DMS79 (cell line): ENCODE data around the gene SSBP2.
"Not testable (repeated sequence)": the region's sequence is repeated elsewhere in the genome, so short reads cannot be mapped to it uniquely, and the experiment has no call there.

Source experiments
- DNase-seq: peaks from one replicate; lab custom pipeline; 2025; lab: John Stamatoyannopoulos, UW

Gene SSBP2

GRCh38 chr5:81728301-81728700 is 22.6 kb downstream of the SSBP2 start:
- no peak for DNase-seq

GRCh38 chr5:81726297-81726696 is 24.6 kb downstream of the SSBP2 start:
- DNase-seq = no peak

- no peak for DNase-seq
Measured at GRCh38 chr5:81724571-81724970, 26.3 kb downstream of the SSBP2 start.

GRCh38 chr5:81724108-81724507 is 26.8 kb downstream of the SSBP2 start:
- DNase-seq = no peak

- no peak for DNase-seq
Measured at GRCh38 chr5:81721049-81721448, 29.8 kb downstream of the SSBP2 start.

- no peak for DNase-seq
Measured at GRCh38 chr5:81719743-81720345, 31.1 kb downstream of the SSBP2 start.

GRCh38 chr5:81718300-81718699 is 32.6 kb downstream of the SSBP2 start:
- no peak for DNase-seq

GRCh38 chr5:81717860-81718259 is 33.0 kb downstream of the SSBP2 start:
- DNase-seq = no peak

GRCh38 chr5:81717226-81717625 is 33.7 kb downstream of the SSBP2 start:
- no peak for DNase-seq

DNA sequence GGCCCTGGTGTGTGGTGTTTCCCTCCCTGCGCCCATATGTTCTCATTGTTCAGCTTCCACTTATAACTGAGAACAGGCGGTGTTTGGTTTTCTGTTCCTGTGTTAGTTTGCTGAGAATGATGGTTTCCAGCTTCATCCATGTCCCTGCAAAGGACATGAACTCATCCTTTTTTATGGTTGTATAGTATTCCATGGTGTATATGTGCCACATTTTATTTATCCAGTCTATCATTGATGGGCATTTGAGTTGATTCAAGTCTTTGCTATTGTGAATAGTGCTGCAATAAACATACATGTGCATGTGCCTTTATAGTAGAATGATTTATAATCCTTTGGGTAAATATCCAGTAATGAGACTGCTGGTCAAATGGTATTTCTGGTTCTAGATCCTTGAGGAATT is 36.8 kb downstream of the SSBP2 start:
- DNase-seq = not testable (repeated sequence)

DNA sequence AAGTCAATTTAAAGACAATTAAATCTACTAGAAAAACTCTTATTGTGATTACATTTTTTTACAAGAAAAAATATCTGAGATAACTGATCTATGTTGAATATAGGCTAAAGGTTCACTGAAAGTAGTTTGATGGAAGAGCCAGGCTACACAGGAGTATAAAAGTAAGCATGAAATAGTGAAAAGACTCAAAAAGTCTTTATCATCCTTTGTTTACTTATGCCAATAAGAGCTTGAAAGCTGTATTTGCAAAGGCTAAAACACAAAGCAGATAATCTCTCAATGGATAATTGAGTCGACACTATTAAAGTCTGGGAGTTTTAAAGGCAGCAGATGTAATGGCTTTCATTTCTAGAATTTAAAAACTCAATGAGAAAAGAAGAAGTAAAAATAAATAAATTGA is 42.0 kb downstream of the SSBP2 start:
- no peak for DNase-seq

DNA sequence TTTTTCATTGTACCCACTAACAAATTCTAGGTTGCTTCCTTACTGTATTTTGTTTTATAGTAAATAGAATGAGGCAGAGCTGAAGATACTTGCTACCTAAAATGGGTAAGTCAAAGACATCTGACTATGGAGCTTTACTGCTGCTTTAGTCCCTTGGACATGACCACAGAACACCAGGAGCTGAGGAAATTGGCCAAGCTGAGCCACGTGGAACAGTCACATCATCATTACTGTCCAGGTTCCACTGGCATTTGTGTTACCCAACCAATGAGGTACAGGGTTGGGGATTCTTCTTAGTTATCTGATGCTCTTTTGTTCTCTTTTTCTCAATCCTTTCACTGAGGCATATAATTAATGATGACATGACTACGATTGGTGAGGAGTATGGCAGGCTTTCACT is 47.1 kb downstream of the SSBP2 start:
- DNase-seq = no peak

GRCh38 chr5:81700166-81700565 is 50.7 kb downstream of the SSBP2 start:
- no peak for DNase-seq

GRCh38 chr5:81698813-81699212 is 52.1 kb downstream of the SSBP2 start:
- no peak for DNase-seq

DNA sequence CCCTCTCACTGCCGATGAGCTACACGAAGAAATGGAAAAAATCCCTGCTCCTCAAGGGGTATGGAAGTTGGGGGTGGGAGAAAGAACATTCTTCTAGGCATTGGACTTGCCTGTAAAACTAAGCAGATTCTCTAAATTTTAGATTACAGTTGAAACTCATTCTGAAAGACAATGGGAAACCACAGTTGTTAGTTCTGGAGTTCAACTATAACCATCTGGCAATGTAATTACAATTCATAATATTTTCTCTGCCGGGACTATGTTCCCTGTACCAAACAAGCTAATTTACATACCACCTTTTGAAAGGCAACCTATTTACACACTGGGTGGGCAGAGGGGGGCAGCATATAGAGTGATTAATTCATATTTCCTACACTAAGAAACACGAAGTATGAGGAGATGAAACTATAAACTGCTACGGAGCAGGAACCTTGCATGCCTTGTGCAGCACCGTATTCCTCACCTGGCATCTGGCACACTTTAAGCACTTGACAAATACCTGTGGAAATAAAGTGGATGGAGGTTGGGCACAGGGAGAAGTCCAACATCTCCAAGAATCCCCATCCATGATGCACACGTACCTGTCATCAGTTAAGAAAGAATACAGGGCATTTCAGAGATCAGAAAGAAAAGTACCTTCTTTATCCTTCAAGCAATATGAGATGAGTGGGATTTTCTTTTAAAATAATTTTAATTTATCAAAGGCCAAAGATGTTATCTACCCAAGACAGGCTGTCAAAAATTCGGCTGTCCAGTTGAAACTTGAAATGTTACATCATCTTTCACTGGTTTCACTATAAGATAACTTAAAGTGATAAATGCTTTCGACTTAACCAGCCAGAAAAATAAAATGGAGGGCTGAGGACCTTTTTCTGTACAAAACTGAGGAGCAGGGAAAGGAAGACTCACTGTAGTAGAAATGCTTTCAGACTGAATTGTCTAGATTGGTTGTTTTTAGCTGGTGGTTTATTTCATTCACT is 54.2 kb downstream of the SSBP2 start:
- DNase-seq = no peak

GRCh38 chr5:81694726-81695125 is 56.2 kb downstream of the SSBP2 start:
- no peak for DNase-seq

- no peak for DNase-seq
Measured at GRCh38 chr5:81688215-81688614, 62.7 kb downstream of the SSBP2 start.

GRCh38 chr5:81687292-81687691 is 63.6 kb downstream of the SSBP2 start:
- DNase-seq = no peak

GRCh38 chr5:81685471-81685870 is 65.4 kb downstream of the SSBP2 start:
- no peak for DNase-seq

DNA sequence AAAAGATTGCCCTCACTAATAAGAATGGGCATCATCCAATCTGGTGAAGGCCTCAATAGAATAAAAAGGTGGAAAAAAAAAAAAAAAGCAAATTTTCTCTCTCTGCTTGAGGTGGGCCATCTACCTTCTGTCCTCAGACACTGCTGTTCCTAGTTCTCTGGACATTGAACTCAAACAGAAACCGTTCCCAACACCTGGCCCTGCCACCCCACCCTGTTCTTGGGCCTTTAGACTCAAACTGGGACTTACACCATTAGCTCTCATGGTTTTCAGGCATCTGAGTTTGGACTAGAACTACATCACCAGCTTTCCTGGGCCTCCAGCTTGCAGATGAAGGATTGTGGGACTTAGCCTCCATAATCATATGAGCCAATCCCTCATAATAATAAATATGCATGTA is 71.0 kb downstream of the SSBP2 start:
- no peak for DNase-seq

GRCh38 chr5:81675420-81675819 is 75.5 kb downstream of the SSBP2 start:
- no peak for DNase-seq

DNA sequence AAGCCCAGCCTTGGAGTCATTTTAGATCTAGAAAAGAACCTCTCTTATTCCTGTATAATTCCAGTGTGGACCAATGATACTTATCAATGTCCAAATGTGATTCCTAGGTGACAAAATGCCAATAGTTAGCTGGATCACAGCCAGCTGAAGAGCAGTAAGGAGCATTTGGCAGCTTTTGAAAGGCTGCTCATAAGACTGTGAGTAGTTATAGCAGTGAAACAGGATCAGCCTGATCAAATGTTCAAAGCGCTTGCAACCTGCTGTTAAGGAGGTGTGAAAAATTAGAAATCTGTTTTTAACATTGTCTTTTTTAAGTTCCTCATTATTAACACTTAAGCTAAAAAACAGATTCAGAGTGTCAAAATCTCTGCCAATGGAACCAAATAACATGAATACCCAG is 85.1 kb downstream of the SSBP2 start:
- DNase-seq = no peak

DNA sequence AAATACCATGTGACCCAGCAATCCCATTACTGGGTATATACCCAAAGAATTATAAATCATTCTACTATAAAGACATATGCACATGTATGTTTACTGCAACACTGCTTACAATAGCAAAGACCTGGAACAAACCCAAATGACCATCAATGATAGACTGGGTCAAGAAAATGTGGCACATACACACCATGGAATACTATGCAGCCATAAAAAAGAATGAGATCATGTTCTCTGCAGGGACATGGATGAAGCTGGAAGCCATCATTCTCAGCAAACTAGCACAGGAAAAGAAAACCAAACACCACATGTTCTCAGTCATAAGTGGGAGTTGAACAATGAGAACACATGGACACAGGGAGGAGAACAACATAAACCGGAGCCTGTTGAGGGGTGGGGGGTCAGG is 90.3 kb downstream of the SSBP2 start:
- not testable (repeated sequence) for DNase-seq
